ENCODE measurements around the gene NXN. TPM values are rescaled to one million over a fixed set of nuclear protein-coding genes. Genes with fewer than 3 reads are reported as not detected.
"Not testable (repeated sequence)": the region's sequence is repeated elsewhere in the genome, so short reads cannot be mapped to it uniquely, and the experiment has no call there.

NXN gene
- total RNA-seq, 1 donor from 2014 or later = 30.8 TPM

DNA sequence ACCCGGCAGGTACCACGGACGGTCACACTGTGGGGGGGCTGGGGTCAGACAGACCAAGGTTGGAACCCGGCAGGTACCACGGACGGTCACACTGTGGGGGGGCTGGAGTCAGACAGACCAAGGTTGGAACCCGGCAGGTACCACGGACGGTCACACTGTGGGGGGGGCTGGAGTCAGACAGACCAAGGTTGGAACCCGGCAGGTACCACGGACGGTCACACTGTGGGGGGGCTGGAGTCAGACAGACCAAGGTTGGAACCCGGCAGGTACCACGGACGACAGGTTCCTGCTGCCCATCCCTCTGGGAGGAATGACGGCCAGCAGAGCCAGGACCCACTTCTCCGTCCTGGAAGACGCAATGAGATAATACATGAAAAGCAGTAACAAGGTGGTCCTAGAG, 27.0 kb downstream of the NXN start:
- not testable (repeated sequence) for ATAC-seq

DNA sequence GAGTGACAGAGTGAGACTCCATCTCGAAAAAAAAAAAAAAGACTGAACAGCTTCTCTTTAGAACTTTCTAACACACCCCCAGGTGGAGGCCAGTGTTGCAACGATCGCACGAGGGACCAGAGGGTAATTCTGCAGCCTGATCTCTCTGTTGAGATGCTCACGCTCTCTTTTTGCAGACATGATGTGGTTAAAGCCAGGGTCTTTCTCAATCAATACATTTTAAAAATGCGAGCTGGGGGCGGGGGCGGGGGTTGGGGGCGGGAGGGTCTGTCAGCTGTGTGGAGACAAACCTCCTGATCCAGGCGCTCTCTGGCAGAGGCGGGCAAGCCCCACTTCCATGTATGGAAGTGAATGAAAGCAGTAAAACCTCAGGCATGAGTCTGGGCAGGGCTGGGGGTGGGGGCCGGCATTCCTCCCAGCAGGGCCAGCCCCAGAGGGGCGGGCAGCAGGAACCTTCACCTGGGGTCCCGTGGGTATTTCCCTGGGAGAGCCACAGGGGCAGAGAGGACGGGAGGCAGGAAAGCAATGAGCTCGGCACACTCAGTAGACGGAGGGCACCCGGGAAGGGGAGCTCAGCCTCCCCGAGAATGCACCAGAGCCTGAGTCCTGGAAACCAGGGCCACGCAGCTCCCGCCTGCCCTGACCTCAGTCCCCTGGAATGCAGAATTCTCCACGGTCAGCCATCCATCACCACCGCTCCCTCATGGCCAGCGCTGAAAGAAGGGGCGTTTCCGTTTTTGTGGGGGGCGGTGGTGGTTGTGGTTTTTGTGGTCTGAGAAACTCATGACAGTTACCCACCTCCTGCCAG, 28.0 kb downstream of the NXN start:
- no peak for ATAC-seq

DNA sequence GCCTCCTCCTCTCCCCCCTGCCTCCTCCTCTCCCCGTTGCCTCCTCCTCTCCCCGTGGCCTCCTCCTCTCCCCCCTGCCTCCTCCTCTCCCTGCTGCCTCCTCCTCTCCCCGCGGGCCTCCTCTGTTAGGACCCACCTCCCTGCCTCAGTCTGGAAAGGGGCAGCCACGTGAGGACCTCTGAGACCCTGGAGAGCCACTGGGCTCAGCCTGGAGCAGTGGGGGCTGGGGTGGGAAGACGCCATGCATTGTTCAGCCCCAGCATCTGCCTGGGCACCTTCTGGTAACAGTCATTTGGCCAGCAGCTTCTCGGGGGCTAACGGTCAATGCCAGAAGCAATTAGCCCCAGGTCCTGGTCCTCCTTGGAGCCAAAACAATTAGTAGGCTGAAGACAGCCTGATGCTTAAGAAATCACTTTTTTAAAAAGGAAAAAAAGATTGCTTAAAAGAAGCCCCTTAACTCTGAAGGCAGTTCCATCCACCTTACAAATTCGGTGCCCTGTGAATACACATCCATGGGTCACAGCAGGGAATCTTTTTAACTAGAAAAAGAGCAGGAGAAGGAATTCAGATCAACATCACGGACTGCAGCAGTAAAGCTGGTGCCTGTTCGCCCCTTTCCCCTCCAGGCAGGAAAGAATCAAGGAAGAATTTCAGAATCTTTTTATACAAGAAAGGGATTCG, 29.8 kb downstream of the NXN start:
- no peak for ATAC-seq

DNA sequence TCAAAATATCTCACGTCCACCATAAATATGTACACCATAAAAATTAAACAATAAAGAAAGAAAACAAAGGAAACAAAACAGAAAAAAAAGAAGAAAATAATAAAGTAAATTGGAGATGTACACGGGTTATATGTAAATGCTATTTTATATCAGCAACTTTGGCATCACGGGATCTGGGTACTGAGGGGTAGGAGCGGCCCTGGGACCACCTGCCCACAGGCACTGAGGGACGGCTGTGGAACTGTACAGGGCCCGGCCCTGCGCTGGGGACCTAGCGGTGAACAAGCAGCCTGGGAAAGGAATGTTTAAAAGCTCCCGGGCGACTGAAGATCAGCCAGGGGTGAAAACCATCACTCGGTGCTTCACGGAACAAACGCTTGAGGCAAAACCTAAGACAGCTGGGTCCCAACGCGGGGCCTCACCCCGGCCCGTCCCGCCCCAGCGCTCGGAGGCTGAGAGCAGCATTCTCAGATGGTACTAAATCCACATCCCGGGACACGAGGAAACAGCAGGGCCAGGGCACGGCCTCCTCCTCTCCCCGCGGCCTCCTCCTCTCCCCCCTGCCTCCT, 31.2 kb downstream of the NXN start:
- ATAC-seq = peak; percentile 64

DNA sequence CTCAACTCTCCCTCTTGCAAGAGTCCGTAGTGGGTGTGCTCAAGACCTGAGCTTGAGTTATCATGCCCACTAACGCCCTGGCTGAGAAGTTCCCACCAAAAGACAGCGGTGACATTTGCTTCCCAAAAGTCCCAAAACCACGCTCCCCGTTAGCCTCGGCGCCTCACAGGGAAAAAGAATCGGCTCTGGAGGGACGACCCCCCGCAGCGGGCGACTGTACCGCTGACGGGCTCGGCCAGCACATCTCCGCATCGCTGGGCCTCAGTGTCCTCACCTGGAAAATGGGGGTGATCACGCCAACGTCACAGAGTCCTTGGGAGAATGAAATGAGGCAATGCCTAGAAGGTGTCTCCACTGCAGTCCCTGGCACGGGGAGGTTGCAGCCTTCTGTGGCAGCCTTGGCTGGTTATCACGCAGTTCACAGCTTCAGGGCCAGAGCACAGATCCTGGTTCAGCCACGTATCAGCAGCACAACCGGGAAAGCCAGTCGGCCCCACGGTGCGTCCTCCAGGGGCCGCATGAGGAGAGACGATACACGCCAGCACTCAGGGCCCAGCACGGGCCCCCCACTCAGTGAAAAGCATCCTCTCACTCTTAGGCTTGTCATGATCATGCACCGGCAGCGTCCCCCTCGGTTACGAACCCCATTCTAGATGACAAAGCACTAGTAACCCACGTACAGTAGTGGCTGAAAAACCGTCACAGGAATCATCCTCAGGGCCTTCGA, 32.9 kb downstream of the NXN start:
- no peak for ATAC-seq

DNA sequence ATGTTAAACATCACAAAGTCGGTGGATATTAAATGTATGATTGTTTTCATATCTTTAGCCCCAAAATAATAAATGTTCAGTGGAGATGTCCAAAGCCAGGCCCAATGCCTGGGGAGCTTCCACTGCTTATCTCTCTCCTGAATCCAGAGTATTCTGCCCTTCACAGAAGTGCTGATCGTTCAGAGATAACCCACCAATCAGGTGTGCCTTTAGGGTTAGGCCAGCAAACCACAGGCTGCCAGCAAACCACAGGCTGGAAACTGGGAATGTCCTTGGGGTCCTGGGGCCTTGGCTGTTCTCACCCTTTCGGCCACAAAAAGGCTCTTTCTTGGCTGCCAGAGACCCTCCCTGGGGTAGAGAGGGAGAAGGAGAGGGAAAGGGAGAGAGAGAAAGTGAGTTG, 33.9 kb downstream of the NXN start:
- ATAC-seq = no peak

DNA sequence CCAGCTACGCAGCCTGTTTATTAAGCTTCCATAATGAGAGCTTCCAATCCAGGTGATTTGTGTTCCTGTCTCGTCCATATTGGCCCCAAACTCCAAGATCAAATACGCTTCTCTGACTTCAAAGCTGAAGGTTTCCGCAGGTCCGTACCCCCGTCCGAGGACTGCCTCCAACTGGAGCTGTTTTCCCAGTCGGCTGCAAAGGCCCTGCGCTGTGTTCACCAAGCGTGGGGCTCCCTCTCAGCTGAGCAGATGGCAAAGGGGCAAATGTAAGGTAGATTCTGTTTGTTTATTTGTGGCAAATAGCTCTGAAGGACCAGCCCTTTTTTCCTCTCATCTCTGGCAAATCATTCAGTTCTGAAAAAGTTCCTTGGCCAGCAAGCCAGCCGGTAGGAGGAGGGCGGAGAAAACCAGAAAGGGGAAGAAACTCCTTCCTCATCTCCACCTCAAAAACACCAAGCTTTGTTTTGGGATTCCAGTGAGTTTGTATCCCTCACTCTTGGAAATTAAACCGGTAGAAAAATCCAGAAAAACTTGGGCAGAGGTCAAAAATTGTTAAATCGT, 35.2 kb downstream of the NXN start:
- ATAC-seq = no peak

DNA sequence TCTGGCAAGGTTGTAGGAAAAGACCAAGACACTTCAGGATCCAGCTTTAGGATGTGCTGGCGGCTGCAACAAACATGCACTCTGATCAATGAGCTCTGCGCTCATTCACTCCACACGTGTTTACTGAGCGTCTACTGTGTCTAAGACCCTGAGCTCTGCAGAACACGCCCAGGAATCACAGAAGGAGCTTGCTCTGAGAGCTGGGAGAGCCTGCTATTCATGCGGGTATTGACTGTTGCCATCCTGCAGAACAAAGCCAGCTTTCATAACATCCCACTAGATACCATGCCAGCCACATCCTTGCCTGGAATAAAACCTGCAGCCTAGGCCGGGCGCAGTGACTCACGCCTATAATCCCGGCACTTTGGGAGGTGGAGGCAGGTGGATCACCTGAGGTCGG, 44.1 kb downstream of the NXN start:
- ATAC-seq = peak; percentile 81

DNA sequence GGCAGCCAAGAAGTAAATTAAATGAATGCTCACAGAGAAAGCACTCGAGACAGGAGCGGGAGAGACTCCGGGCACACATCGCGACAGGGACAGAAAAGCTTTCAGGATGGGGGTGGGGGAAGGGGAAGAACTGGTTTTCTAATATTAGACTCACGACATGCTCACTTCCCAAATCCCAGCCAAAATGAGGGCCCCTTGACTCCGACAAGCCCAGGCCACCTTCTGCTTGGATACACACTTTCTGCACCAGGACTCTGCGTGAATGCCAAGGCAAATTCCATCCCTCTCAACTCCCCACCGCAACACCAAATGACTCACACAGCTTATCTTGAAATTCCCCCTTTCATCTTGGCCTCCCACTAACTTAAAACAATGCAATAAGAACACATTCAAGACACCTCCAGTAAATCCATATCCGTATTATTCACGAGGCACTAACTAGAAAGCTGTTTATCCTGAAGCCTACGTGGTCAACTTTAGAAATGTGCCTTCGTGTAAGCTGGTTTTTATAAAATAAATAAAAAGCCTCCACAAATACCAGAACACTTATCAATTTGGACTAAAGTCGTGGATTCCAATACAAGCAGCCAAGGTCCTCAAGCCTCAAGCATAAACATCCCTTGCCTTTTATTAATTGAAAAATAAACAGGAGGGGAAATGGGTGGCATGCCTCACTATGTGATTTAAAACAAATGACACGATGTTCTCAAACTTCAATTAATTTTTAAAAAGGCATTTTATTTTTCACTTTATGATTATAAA, 46.1 kb downstream of the NXN start:
- peak; percentile 45 for ATAC-seq

DNA sequence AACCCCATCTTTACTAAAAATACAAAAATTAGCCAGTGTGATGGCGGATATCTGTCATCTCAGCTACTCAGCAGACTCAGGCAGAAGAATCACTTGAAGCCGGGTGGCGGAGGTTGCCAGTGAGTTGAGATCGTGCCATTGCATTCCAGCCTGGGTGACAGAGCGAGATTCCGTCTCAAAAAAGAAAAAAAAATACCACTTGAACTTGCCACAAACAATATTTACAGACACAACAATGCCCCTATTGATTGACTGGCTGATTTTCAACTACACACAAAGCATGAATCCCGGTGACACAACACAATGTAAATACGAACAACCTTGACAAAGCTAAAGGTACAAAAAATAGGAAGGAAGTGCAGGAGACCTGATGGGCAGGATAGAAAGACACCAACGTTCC, 49.3 kb downstream of the NXN start:
- no peak for ATAC-seq

DNA sequence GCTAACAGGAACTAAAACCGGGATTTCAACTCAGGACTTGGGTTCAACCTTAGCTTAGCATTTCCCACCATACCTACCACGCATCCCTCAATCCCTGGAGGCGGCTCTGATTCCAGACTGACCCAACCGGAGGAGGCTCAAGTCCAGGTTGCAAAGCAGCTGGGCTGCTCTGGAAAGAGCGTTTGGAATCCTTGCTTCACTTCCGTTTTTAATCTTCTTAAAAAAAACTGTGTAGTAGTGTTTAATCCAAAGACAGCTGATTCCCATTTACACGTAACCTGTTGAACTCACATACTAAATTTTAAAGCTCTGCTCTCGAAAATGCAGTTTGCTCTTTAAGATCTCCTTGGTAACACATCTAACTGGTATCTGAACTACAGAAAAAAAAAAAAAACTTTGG, 50.0 kb downstream of the NXN start:
- no peak for ATAC-seq

DNA sequence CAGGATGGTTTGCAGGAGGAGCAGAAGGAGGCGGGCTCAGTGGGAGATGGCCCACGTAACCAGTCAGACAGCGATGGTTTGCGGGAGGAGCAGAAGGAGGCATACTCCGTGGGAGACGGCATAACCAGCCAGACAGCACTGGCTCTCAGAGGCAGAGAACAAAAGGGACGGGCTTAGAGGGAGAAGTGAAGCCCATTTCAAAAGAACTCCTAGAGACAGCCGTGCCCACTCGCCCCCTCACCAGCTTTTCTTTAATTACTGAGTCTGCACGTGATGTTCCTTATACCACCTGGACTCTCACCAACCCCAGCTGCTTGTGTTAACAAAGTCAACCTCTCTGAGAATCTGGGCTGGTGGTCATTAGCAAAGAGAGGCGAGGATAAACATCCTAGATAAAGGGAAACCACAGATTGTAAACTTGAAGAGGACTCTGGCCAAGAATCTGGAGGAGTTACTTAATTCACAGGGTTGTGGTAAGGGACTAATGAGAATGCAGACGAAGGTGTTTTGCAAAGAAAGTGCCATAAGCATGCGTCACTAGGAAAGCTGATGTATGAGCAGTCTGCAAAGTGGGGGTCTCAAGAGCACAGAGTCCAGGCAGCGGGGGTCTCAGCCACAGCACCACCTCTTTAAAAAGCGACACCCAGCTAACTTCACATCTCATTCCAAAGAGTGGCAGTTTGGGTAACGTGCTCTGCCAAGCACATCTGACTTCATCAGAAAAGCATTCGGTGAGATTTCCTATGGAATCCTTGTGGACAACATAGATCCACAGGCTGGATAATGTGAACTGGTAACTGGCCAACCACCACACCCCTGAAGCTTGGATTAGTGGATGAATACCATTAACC, 51.7 kb downstream of the NXN start:
- ATAC-seq = peak; percentile 79

DNA sequence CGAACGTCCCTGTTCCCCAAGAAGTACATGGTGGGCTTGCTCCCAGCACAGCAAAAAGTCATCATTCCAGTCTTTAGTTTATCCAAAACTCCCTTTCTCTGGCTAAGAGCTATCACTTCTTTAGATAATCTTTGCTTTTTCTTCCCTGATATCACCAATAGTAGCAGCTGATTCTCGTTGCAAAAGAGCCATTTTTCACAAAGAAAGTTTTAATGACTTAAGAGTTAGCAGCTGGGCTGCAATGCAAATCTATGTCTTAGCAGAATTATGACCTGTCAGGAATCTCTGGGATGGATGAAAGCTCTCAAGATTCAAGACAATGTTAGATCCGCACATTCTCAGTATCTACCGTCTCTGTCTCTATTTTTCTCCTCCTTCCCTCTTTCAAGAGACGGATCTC, 53.8 kb downstream of the NXN start:
- no peak for ATAC-seq

DNA sequence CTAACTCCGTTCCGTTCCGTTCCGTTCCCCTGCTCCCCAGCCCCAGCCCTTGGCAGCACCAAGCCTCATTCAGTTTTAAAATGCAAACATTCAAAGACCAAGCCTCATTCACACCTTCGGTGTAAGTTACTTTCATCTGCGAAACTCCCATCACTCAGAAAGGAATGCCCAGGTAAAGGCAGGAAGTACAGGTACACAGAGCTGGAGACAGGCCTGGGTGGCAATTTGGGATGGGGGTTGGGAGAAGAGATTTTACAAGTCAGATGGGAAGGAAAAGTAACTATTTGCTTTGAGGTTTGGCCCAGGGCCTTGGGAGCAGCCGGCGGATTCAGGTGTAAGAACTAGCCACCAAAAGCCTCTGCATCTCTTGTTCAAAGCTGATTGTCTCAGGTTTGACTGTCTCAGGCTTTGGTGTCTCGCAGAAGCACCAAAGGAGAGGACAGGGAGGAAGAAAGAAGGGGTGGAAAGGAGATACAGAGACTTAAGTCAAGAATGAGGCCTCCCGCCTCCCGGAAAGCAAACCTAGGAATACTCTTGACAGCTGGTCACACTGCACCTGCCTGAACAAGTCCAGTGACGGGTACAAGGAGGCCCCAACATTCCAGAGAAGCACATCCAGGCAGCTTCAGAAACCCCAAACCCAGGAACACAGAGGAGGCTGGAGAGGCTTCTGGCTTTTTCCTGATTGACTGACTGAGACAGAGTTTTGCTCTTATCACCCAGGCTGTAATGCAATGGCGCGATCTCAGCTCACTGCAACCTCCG, 54.7 kb downstream of the NXN start:
- peak; percentile 75 for ATAC-seq

DNA sequence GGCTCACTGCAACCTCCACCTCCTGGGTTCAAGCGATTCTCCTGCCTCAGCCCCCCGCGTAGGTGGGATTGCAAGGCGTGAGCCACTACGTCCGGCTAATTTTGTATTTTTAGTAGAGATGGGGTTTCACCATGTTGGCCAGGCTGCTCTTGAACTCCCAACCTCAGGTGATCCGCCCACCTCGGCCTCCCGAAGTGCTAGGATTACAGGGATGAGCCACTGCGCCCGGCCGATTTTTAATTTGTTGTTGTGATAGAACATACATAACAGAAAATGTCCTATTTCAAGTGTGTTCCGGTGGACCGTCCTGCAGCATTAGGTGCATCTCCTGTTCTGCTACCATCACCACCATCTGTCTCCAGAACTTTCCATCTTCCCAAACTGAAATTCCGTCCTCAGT, 55.3 kb downstream of the NXN start:
- not testable (repeated sequence) for ATAC-seq

DNA sequence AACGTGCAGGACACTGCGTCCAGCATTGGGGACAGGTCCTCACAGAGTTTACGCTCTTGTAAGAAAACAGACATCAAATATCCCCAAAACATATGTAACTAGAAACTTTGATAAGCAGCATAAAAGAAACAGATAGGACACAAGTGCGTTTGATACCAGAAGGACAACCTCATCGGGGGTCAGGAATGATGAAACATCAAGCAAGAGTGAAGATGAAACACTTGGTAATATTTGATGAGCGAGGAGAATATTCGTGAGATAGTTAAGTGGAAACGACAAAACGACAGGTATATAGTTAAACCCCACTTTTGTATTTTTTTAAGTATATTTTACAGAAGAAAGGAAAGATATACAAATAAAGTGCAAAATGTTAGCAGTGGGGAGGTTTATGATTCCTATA, 55.9 kb downstream of the NXN start:
- ATAC-seq = no peak

DNA sequence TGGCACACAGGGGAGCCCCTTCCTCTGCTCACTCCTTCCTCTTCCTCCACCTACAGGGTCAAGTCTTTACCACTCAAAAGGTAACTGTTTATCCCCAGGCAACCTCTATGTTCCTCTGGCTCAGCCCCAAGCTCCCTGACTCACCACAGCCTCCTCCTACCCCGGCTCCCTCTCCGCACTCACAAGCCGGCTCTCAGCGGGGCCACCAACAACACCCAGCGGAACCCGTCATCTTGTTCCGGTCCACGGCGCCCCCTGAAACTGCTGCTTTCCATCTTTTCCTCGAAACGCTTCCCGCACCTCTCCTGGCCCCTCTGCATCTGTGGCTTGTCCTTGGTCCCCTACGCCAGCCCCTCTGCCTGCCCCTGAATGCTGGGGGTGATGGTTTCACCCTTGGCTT, 58.4 kb downstream of the NXN start:
- peak; percentile 70 for ATAC-seq

DNA sequence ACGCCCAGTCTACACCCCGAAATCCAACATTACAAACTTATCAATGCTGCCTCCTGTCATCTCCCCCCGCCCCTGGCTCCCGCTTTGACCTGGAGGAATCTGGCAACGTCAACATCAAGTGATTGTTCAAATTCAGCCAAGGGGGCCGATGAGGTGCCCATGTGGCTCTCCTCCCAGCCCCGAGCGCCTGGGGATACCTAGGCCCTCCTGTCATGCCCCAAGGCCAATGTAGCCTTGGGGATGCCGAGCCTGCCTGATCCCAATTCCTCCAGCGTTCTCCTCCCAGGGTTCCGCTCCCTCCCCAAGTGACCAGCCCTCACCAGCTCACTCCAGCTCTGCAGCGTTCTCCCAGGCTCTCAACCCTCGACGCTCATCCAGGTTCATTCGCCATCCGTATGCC, 59.4 kb downstream of the NXN start:
- no peak for ATAC-seq

DNA sequence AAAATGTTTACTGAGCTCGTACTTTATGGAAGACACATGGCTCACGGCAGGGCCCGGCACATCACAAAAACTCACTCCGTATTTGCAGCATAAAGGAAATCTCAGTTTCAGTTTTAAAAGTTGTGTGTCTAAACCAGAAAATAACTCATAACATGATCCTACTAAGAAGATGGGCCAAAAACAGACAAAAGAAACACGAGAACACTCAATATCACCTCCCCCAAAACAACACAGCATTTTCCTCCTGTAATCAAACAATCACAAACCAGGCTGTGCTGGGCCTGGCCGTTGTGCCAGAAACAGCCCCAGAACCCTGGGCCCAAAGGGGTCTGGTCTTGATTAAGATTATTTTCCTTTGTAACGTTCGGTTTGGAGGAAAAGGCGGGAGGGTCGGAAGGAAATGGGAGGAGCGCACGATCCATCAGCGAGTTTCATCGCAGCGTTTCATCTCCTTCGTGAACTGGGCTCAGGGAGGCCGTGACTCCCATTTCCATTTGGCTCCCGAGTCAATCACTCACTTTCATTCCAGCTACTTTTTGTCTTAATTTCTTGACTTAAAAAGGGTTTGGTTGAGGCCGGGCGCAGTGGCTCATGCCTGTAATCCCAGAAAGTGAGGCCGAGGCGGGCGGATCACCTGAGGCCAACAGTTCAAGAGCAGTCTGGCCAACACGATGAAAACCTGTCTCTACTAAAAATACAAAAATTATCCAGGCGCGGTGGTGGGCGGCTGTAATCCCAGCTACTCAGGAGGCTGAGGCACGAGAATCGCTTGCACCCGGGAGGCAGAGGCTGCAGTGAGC, 61.4 kb downstream of the NXN start:
- ATAC-seq = no peak

Measured in esophagus mucosa (tissue), 1 donor.